Ammon's horn (tissue), 1 donor: ENCODE data around the gene SOBP.

Experiments used
- DNase-seq: peaks from one replicate; pipeline ENCODE4 v3.0.0-alpha.2; 2016; ENCODE audit warnings: low spot score

SOBP gene

GRCh38 chr6:107641071-107641470 is 151.2 kb downstream of the SOBP start:
- DNase-seq = no peak

- peak; percentile 80 for DNase-seq
Observed at GRCh38 chr6:107641500-107641941, 151.6 kb downstream of the SOBP start.

- no peak for DNase-seq
Observed at GRCh38 chr6:107642095-107642860, 152.4 kb downstream of the SOBP start.

- no peak for DNase-seq
Observed at GRCh38 chr6:107642861-107643328, 153.0 kb downstream of the SOBP start.

- no peak for DNase-seq
Observed at GRCh38 chr6:107644513-107644912, 154.6 kb downstream of the SOBP start.

GRCh38 chr6:107645740-107646139 is 155.8 kb downstream of the SOBP start:
- no peak for DNase-seq

GRCh38 chr6:107646176-107646575 is 156.3 kb downstream of the SOBP start:
- no peak for DNase-seq

- no peak for DNase-seq
Observed at GRCh38 chr6:107646776-107647438, 157.0 kb downstream of the SOBP start.

- DNase-seq = no peak
Observed at GRCh38 chr6:107647439-107647948, 157.6 kb downstream of the SOBP start.

GRCh38 chr6:107648983-107649382 is 159.1 kb downstream of the SOBP start:
- no peak for DNase-seq

- DNase-seq = no peak
Observed at GRCh38 chr6:107652526-107653182, 162.7 kb downstream of the SOBP start.

- no peak for DNase-seq
Observed at GRCh38 chr6:107653183-107653580, 163.3 kb downstream of the SOBP start.

- DNase-seq = no peak
Observed at GRCh38 chr6:107653861-107654394, 164.0 kb downstream of the SOBP start.

GRCh38 chr6:107654764-107655163 is 164.8 kb downstream of the SOBP start:
- no peak for DNase-seq

- peak; percentile 60 for DNase-seq
Observed at GRCh38 chr6:107655245-107655644, 165.3 kb downstream of the SOBP start.

- no peak for DNase-seq
Observed at GRCh38 chr6:107655864-107656263, 165.9 kb downstream of the SOBP start.

- DNase-seq = no peak
Observed at GRCh38 chr6:107656401-107656800, 166.5 kb downstream of the SOBP start.

GRCh38 chr6:107656883-107657282 is 167.0 kb downstream of the SOBP start:
- no peak for DNase-seq

- no peak for DNase-seq
Observed at GRCh38 chr6:107657373-107657754, 167.4 kb downstream of the SOBP start.

- no peak for DNase-seq
Observed at GRCh38 chr6:107657755-107658461, 168.0 kb downstream of the SOBP start.

- DNase-seq = no peak
Observed at GRCh38 chr6:107658920-107659865, 169.3 kb downstream of the SOBP start.
